GM23338 (cell line): Measurements from ENCODE around the gene CETP. TPM values are rescaled to one million over a fixed set of nuclear protein-coding genes. Genes with fewer than 3 reads are reported as not detected.

Experiments used
- ATAC-seq: fragments of 200-7000 bp; cut with Tn5 transposase; 3 replicates; pipeline ENCODE4 v1.9.1; 2020
- DNase-seq: peaks from one replicate; pipeline ENCODE4 v3.0.0-alpha.2; 2015; ENCODE audit warnings: low spot score
- H2AFZ ChIP-seq: fragments of 200-600 bp; sonication (generic); 2 replicates; pipeline ENCODE4 v1.8.0; 2016; ENCODE audit warnings: antibody characterized with exemption, mild to moderate bottlenecking, moderate library complexity
- H3F3A ChIP-seq: fragments of 200-600 bp; sonication (generic); replicated peaks from 2 replicates; pipeline ENCODE4 v1.8.0; 2017; ENCODE audit warnings: antibody characterized with exemption, mixed run types, low read depth
- H3K27ac ChIP-seq: fragments of 200-600 bp; sonication (generic); 2 replicates; pipeline ENCODE4 v1.6.1; 2016; ENCODE audit warnings: low read depth
- H3K27me3 ChIP-seq: fragments of 200-600 bp; sonication (generic); 2 replicates; pipeline ENCODE4 v1.8.0; 2016; ENCODE audit warnings: mild to moderate bottlenecking, mixed run types, moderate library complexity; ENCODE audit not compliant: insufficient read depth
- H3K36me3 ChIP-seq: fragments of 200-600 bp; sonication (generic); 2 replicates; pipeline ENCODE4 v1.8.0; 2016; ENCODE audit warnings: mild to moderate bottlenecking; ENCODE audit not compliant: insufficient read depth
- H3K4me1 ChIP-seq: fragments of 200-600 bp; sonication (generic); 2 replicates; pipeline ENCODE4 v1.8.0; 2016; ENCODE audit warnings: mild to moderate bottlenecking, moderate library complexity; ENCODE audit not compliant: insufficient read depth
- H3K4me2 ChIP-seq: fragments of 200-600 bp; sonication (generic); 2 replicates; pipeline ENCODE4 v1.7.1; 2017; ENCODE audit warnings: mixed run types
- H3K4me3 ChIP-seq: fragments of 200-600 bp; sonication (generic); 2 replicates; pipeline ENCODE4 v1.6.1; 2016; ENCODE audit warnings: mixed run types
- H3K79me2 ChIP-seq: fragments of 200-600 bp; sonication (generic); replicated peaks from 2 replicates; pipeline ENCODE4 v1.8.0; 2017; ENCODE audit warnings: mild to moderate bottlenecking; ENCODE audit not compliant: insufficient read depth
- H3K9me2 ChIP-seq: fragments of 200-600 bp; sonication (generic); 2 replicates; pipeline ENCODE4 v1.8.0; 2017; ENCODE audit not compliant: insufficient read depth
- H4K20me1 ChIP-seq: fragments of 200-600 bp; sonication (generic); replicated peaks from 2 replicates; pipeline ENCODE4 v1.8.0; 2017; ENCODE audit warnings: mild to moderate bottlenecking; ENCODE audit not compliant: insufficient read depth
- H3K27ac Mint-ChIP-seq: 2 replicates; pipeline ENCODE4 v1.8.0; 2020; ENCODE audit warnings: inconsistent platforms, mild to moderate bottlenecking, moderate library complexity, mixed read lengths
- H3K27me3 Mint-ChIP-seq: 3 replicates; pipeline ENCODE4 v1.8.0; 2022; ENCODE audit warnings: low read depth, mild to moderate bottlenecking, moderate library complexity, mixed read lengths, inconsistent platforms; ENCODE audit not compliant: insufficient read depth, poor library complexity
- H3K36me3 Mint-ChIP-seq: 3 replicates; pipeline ENCODE4 v1.8.0; 2021; ENCODE audit warnings: low read depth, mild to moderate bottlenecking, inconsistent platforms, moderate library complexity, mixed read lengths
- H3K4me1 Mint-ChIP-seq: 3 replicates; pipeline ENCODE4 v1.8.0; 2020; ENCODE audit warnings: mild to moderate bottlenecking, inconsistent platforms, mixed read lengths
- H3K4me3 Mint-ChIP-seq: 3 replicates; pipeline ENCODE4 v1.8.0; 2021; ENCODE audit warnings: moderate library complexity, mild to moderate bottlenecking, inconsistent platforms, mixed read lengths
- H3K9me3 Mint-ChIP-seq: 3 replicates; pipeline ENCODE4 v1.8.0; 2020; ENCODE audit warnings: moderate library complexity, mild to moderate bottlenecking, inconsistent platforms, mixed read lengths
- CREB1 ChIP-seq: fragments of 250-450 bp; sonication (Bioruptor Pico); IDR thresholded peaks from 2 replicates; pipeline ENCODE4 v1.5.0; 2020; ENCODE audit warnings: low read depth, mild to moderate bottlenecking, moderate library complexity
- EZH2 ChIP-seq: fragments of 200-600 bp; sonication (generic); IDR thresholded peaks from one replicate; pipeline ENCODE4 v1.8.0; 2017; ENCODE audit warnings: antibody characterized with exemption, mild to moderate bottlenecking, low read depth; ENCODE audit not compliant: unreplicated experiment
- EZH2phosphoT487 ChIP-seq: fragments of 200-600 bp; sonication (generic); IDR thresholded peaks from one replicate; pipeline ENCODE4 v1.8.1; 2018; ENCODE audit warnings: antibody characterized with exemption; ENCODE audit not compliant: unreplicated experiment
- POLR2AphosphoS5 ChIP-seq: IDR thresholded peaks from 2 replicates; pipeline ENCODE4 v1.6.1; 2016; ENCODE audit warnings: antibody characterized with exemption, low read depth
- STAT1 ChIP-seq: IDR thresholded peaks from one replicate; pipeline ENCODE4 v1.6.1; 2016; ENCODE audit warnings: antibody characterized with exemption; ENCODE audit not compliant: unreplicated experiment
- ZNF114 ChIP-seq: fragments of 250-450 bp; sonication (Bioruptor Pico); IDR thresholded peaks from 2 replicates; pipeline ENCODE4 v1.5.0; 2020; ENCODE audit warnings: mild to moderate bottlenecking, moderate library complexity
- polyA plus RNA-seq: library from polyadenylated mRNA; unstranded; fragments of >200 nt; fragmentation: Nextera tagmentation; extraction: Ambion mirVana; gene quantifications from 2 replicates; pipeline ENCODE4 v1.2.1, GENCODE V29; 2016
- total RNA-seq: library from RNA; depleted of rRNA; stranded (reverse); fragments of >200 nt; shearing (Covaris generic); gene quantifications from 2 replicates; pipeline ENCODE4 v1.2.3, GENCODE V29; 2014
- TF ChIP-seq, protein P1 (sequence below): fragments of 250-450 bp; sonication (Bioruptor Pico); IDR thresholded peaks from 2 replicates; pipeline ENCODE4 v1.5.0; 2020; ENCODE audit warnings: mild to moderate bottlenecking, moderate library complexity
- TF ChIP-seq, protein P2 (sequence below): IDR thresholded peaks from 2 replicates; pipeline ENCODE4 v1.6.1; 2016; ENCODE audit warnings: antibody characterized with exemption
- TF ChIP-seq, protein P3 (sequence below): IDR thresholded peaks from one replicate; pipeline ENCODE4 v1.6.1; 2018; ENCODE audit warnings: antibody characterized with exemption; ENCODE audit not compliant: unreplicated experiment

The CETP gene
- total and polyA plus RNA-seq, 2 experiments from 2014 or later: not detected

DNA sequence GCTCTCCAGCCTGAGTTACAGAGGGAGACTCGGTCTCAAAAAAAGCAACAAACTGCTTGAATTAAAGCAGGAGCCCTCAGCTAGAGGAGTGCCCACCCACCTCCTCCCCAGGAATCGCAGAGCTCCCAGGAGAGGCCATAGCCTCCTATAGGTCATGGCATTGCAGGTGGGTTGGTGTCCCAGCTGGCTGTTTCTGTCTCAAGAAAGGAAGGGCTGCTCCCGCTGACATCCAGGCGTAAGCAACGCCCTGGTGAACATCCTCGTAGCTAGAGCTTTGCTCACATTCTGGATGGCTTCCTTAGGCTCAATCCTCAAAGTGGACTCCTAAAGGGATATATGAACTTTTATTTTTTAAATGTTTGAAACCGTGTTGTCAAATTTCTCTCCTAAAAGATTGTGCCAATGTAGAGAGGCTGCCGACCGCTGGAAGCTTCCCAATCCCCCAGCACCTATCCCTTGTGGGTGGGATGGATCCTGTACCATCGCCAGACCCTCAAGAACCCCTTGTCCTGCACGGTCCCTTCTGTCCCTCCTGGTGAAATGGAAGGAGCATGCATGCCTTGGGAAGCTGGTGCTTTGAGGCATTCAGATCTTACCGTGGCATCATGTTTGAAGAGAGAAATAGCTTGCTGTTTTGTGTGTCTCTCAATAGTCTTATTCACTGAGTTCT lies 33.5 kb downstream of the CETP start (continued):
- TF ChIP-seq, protein P1, sequence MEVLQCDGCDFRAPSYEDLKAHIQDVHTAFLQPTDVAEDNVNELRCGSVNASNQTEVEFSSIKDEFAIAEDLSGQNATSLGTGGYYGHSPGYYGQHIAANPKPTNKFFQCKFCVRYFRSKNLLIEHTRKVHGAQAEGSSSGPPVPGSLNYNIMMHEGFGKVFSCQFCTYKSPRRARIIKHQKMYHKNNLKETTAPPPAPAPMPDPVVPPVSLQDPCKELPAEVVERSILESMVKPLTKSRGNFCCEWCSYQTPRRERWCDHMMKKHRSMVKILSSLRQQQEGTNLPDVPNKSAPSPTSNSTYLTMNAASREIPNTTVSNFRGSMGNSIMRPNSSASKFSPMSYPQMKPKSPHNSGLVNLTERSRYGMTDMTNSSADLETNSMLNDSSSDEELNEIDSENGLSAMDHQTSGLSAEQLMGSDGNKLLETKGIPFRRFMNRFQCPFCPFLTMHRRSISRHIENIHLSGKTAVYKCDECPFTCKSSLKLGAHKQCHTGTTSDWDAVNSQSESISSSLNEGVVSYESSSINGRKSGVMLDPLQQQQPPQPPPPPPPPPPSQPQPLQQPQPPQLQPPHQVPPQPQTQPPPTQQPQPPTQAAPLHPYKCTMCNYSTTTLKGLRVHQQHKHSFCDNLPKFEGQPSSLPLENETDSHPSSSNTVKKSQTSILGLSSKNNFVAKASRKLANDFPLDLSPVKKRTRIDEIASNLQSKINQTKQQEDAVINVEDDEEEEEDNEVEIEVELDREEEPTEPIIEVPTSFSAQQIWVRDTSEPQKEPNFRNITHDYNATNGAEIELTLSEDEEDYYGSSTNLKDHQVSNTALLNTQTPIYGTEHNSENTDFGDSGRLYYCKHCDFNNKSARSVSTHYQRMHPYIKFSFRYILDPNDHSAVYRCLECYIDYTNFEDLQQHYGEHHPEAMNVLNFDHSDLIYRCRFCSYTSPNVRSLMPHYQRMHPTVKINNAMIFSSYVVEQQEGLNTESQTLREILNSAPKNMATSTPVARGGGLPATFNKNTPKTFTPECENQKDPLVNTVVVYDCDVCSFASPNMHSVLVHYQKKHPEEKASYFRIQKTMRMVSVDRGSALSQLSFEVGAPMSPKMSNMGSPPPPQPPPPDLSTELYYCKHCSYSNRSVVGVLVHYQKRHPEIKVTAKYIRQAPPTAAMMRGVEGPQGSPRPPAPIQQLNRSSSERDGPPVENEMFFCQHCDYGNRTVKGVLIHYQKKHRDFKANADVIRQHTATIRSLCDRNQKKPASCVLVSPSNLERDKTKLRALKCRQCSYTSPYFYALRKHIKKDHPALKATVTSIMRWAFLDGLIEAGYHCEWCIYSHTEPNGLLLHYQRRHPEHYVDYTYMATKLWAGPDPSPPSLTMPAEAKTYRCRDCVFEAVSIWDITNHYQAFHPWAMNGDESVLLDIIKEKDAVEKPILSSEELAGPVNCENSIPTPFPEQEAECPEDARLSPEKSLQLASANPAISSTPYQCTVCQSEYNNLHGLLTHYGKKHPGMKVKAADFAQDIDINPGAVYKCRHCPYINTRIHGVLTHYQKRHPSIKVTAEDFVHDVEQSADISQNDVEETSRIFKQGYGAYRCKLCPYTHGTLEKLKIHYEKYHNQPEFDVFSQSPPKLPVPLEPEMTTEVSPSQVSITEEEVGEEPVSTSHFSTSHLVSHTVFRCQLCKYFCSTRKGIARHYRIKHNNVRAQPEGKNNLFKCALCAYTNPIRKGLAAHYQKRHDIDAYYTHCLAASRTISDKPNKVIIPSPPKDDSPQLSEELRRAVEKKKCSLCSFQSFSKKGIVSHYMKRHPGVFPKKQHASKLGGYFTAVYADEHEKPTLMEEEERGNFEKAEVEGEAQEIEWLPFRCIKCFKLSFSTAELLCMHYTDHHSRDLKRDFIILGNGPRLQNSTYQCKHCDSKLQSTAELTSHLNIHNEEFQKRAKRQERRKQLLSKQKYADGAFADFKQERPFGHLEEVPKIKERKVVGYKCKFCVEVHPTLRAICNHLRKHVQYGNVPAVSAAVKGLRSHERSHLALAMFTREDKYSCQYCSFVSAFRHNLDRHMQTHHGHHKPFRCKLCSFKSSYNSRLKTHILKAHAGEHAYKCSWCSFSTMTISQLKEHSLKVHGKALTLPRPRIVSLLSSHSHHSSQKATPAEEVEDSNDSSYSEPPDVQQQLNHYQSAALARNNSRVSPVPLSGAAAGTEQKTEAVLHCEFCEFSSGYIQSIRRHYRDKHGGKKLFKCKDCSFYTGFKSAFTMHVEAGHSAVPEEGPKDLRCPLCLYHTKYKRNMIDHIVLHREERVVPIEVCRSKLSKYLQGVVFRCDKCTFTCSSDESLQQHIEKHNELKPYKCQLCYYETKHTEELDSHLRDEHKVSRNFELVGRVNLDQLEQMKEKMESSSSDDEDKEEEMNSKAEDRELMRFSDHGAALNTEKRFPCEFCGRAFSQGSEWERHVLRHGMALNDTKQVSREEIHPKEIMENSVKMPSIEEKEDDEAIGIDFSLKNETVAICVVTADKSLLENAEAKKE (CRISPR knock-in tag): no peak

DNA sequence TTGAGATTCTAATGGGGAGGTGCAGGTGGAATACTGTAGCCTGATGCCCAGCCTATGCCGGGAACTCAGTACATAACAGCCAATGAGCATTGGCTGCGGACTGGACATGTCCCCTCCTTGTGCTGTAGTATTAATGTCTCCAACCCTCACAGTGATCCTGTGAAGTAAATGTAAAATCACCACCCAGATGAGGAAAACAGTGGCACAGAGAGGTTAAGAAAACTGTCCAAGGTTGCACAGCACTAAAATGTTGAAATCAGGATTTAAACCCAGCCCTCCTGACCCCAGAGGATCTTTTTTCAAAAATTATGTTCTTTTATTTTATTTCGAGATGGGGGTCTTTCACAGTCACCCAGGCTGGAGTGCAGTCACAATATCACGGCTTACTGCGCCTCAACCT lies 35.5 kb downstream of the CETP start:
- Histone ChIP-seq H3K4me3 (no peak overlapping the region), H2AFZ (no peak overlapping the region), H3K79me2 (no peaks in the 10 kb centered on the region), H3K27me3 (no peaks in the 10 kb centered on the region), H3K9me2 (no peaks in the 10 kb centered on the region), H3K27ac (no peak overlapping the region), H3K4me1 (no peaks in the 10 kb centered on the region; the same call in 1 of the 2 replicates), H3F3A (no peaks in the 10 kb centered on the region), H3K36me3 (no peaks in the 10 kb centered on the region), H3K4me2 (no peak overlapping the region), H4K20me1 (no peaks in the 10 kb centered on the region)
- ATAC-seq (no peak), DNase-seq (no peak)
- Mint-ChIP-seq H3K4me1 (no peaks in the 10 kb centered on the region; the same call in 1 of the 3 replicates), H3K9me3 (no peaks in the 10 kb centered on the region), H3K36me3 (no peaks in the 10 kb centered on the region), H3K27ac (no peak overlapping the region), H3K27me3 (peaks cover 11% of the 10 kb centered on the region), H3K4me3 (no peak overlapping the region)
- TF ChIP-seq POLR2AphosphoS5: no peak
- no peak for TF ChIP-seq EZH2phosphoT487

DNA sequence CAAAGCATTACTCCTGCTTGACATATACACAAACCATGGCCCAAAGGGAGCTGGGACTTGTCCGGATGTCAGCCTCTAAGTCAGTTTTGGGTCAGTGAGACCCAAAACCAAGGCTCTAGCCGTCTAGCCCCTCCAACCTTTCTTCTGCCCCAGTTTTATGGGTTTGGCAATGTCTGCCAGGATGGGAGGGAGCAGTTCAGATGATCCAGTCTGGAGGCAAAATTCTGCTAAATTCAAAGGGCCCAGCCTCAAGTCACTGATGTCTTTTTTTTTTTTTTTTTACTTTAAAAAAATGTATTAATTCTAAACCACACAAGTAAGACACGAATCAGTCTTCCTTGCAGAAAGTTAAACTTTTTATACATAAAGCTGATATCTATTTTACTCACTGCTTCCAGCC lies 36.2 kb downstream of the CETP start:
- Histone ChIP-seq H3K27ac (no peak overlapping the region), H3K4me2 (no peak overlapping the region), H3K9me2 (no peaks in the 10 kb centered on the region), H4K20me1 (no peaks in the 10 kb centered on the region), H3K79me2 (no peaks in the 10 kb centered on the region), H3K36me3 (no peaks in the 10 kb centered on the region), H3F3A (no peaks in the 10 kb centered on the region), H3K27me3 (no peaks in the 10 kb centered on the region), H3K4me3 (no peak overlapping the region), H3K4me1 (no peaks in the 10 kb centered on the region; the same call in 1 of the 2 replicates), H2AFZ (no peak overlapping the region)
- no peak overlapping the region for H3K27ac Mint-ChIP-seq
- no peaks in the 10 kb centered on the region; the same call in 1 of the 3 replicates for H3K4me1 Mint-ChIP-seq
- H3K36me3 Mint-ChIP-seq: no peaks in the 10 kb centered on the region
- TF ChIP-seq EZH2phosphoT487 (no peak), ZNF114 (CRISPR knock-in tag) (no peak), CREB1 (no peak), STAT1 (no peak), EZH2 (no peak)
- TF ChIP-seq, protein P2, sequence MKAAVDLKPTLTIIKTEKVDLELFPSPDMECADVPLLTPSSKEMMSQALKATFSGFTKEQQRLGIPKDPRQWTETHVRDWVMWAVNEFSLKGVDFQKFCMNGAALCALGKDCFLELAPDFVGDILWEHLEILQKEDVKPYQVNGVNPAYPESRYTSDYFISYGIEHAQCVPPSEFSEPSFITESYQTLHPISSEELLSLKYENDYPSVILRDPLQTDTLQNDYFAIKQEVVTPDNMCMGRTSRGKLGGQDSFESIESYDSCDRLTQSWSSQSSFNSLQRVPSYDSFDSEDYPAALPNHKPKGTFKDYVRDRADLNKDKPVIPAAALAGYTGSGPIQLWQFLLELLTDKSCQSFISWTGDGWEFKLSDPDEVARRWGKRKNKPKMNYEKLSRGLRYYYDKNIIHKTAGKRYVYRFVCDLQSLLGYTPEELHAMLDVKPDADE: no peak
- TF ChIP-seq, protein P3, sequence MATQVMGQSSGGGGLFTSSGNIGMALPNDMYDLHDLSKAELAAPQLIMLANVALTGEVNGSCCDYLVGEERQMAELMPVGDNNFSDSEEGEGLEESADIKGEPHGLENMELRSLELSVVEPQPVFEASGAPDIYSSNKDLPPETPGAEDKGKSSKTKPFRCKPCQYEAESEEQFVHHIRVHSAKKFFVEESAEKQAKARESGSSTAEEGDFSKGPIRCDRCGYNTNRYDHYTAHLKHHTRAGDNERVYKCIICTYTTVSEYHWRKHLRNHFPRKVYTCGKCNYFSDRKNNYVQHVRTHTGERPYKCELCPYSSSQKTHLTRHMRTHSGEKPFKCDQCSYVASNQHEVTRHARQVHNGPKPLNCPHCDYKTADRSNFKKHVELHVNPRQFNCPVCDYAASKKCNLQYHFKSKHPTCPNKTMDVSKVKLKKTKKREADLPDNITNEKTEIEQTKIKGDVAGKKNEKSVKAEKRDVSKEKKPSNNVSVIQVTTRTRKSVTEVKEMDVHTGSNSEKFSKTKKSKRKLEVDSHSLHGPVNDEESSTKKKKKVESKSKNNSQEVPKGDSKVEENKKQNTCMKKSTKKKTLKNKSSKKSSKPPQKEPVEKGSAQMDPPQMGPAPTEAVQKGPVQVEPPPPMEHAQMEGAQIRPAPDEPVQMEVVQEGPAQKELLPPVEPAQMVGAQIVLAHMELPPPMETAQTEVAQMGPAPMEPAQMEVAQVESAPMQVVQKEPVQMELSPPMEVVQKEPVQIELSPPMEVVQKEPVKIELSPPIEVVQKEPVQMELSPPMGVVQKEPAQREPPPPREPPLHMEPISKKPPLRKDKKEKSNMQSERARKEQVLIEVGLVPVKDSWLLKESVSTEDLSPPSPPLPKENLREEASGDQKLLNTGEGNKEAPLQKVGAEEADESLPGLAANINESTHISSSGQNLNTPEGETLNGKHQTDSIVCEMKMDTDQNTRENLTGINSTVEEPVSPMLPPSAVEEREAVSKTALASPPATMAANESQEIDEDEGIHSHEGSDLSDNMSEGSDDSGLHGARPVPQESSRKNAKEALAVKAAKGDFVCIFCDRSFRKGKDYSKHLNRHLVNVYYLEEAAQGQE: no peak
- peaks cover 11% of the 10 kb centered on the region for H3K27me3 Mint-ChIP-seq
- no peaks in the 10 kb centered on the region for H3K9me3 Mint-ChIP-seq
- ATAC-seq: no peak
- no peak overlapping the region for H3K4me3 Mint-ChIP-seq
- no peak for DNase-seq
